Choroid plexus epithelial cell (primary cell): ENCODE measurements around the gene STRIT1.

ENCODE experiments used
- DNase-seq: peaks from one replicate; pipeline ENCODE4 v3.0.0-alpha.2; 2010; ENCODE audit warnings: low read depth
- H3K4me3 ChIP-seq: 2 replicates; pipeline ENCODE4 v1.5.1; 2011; ENCODE audit warnings: low read depth, mild to moderate bottlenecking, control low read depth, low read length, moderate library complexity
- CTCF ChIP-seq: conservative IDR thresholded peaks from 2 replicates; pipeline ENCODE4 v1.5.1; 2011; ENCODE audit warnings: low read depth, mild to moderate bottlenecking, control low read depth, inconsistent platforms, low read length, moderate library complexity

STRIT1 gene

DNA sequence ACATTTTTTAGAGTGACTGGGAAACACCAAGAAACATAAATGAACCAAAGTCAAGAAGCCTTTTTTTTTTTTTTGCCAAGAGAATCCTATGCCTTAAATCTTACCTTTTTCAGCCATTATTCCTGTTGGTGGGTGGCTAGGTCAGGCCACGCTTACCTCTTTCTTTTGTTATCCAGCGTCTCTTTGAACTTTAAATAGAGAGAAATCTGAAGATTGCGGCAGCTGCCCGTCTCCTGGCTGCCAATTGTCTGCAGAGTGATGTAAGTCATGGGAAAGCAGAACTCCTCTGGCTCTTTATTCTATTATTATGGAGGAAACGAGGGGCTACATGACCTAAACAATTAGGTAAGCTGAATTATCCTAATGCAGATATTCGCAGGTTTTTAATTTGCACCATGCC, at the start of gene STRIT1:
Gene STRIT1, minus strand, starts transcription at position 168 of the 400 bp plus-strand sequence.
- no peak for TF ChIP-seq CTCF
- no peak for DNase-seq
- no peak within 1 kb of the TSS for H3K4me3 ChIP-seq

DNA sequence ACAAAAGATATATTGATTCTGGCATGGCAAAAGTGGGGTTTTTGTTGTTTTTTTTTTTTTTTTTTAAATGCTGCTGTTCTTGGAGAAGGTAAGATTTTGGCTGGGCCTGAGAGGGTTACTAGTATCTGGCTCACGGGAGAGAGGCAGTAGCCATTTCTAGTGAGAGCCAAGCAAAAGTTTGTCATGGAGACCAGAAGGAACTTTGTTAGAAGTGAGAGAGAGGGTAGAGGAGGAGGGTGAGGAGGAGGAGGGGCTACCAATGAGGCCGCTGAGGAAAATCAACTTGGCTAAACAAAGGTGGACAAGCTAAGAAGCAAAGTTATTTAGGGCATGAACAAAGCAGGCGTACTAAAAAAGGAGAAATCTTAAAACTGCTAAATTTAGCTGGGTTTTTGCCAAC, 48.9 kb upstream of the STRIT1 start:
- DNase-seq = no peak
- TF ChIP-seq CTCF = no peak
- no peak overlapping the region for H3K4me3 ChIP-seq

- no peak overlapping the region for H3K4me3 ChIP-seq
- DNase-seq = no peak
- TF ChIP-seq CTCF = no peak
Measured at GRCh38 chr3:155339052-155339451, 45.6 kb upstream of the STRIT1 start.

- DNase-seq = no peak
- TF ChIP-seq CTCF = no peak
- no peak overlapping the region for H3K4me3 ChIP-seq
Measured at GRCh38 chr3:155335724-155336354, 42.4 kb upstream of the STRIT1 start.

DNA sequence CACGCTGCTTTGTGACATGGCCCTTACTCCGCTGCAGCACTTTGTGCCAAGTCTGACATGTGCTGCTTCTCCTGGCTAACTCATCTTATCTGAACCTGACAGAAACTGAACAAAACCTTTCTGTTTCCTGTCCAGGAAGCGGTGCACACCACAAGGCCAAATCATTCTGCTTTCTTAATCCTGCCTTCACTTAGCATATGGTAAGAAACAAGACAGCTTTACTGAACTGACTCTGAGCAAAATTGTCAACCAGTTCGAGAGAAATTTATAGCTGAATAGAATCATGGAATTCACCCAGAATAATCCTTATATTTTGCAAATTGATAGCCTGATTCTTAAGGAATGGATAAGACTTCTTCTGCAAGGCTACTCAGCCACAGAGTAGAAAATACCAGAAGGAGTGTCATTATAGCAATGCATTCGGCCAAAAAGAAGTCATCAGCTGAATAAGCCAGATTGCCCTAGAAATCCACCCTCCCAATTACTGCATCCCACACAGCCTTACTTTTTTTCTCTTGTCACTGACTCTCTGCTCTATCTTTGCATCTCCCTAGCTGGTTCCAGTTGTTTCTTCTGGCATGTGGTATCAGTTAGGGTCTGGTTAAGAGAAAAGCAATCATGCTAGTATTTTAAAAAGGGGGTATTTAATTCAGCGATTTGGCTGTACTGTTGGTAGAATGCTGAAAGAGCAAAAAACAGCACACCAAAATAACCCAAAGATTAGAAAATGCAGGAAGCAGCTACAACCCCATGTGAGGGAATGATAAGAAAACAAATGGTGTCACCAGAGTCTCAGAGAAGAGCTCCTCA, 41.6 kb upstream of the STRIT1 start:
- TF ChIP-seq CTCF = no peak
- H3K4me3 ChIP-seq = no peak overlapping the region
- DNase-seq = no peak

DNA sequence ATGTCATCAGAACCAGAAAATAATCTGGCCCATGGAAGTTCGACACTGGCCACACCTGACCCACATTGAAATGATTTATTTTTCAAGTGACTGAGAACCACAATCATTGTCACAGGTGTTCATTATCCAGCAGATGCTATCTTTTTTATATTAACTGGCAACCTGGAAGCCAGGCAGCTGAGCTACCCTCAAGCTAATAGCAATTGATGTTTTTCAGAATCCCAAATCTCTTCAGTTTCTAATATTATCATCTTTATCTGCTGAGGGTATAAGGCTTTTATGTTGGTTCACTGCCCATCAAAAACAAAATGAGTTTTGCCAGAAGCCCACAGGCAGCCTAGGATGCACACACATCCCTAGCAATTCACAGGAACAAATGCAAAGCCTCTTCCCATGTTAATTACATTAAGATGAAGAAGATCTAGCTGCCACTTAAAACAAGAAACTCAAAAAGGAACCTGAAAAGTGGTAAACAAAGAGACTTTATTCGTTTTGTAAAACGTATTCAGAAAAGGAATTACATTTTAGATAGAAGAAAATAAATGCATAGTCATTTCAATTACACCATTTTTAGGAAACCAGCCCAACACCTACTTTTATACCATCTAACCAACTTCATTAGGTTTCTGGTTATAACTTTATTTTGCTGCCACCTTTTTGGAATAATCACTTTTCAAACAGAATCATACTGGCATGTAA, 40.9 kb upstream of the STRIT1 start:
- TF ChIP-seq CTCF = no peak
- DNase-seq = no peak
- H3K4me3 ChIP-seq = no peak overlapping the region
